PC-9 (cell line): ENCODE results near the gene PRKD3. TPM values are rescaled to one million over a fixed set of nuclear protein-coding genes. Genes with fewer than 3 reads are reported as not detected.

Experiments
- BruUV-seq: library from RNA; stranded (reverse); fragments of 400-500 nt; replicated peaks from 2 replicates; lab custom pipeline; 2021; lab: Mats Ljungman, UMichigan
- CTCF ChIA-PET: fragments of 300-600 bp; sonication (Branson Sonifier 250); formaldehyde crosslinking; loops from one replicate; lab custom pipeline; 2022; ENCODE audit warnings: antibody characterized with exemption; lab: Charles Lee
- POLR2A ChIA-PET: fragments of 300-600 bp; sonication (Branson Sonifier 250); formaldehyde crosslinking; loops from one replicate; lab custom pipeline; 2022; ENCODE audit warnings: antibody characterized with exemption; ENCODE audit not compliant: unreplicated experiment; lab: Charles Lee
- DNase-seq, 2 experiments: peaks; one replicate each; pipeline versions ENCODE4 v3.0.0 to v3.0.0-alpha.2; 2015 to 2022; ENCODE audit warnings: mixed read lengths in 1 of 2
- H2AFZ ChIP-seq: fragments of 200-600 bp; sonication (generic); 2 replicates; pipeline ENCODE4 v1.8.1; 2017; ENCODE audit warnings: antibody characterized with exemption
- H3F3A ChIP-seq: fragments of 200-600 bp; sonication (generic); 2 replicates; pipeline ENCODE4 v1.8.1; 2017; ENCODE audit warnings: antibody characterized with exemption, mild to moderate bottlenecking, low read depth; ENCODE audit not compliant: insufficient read depth
- H3K27ac ChIP-seq: fragments of 200-600 bp; sonication (generic); 2 replicates; pipeline ENCODE4 v1.6.1; 2016; ENCODE audit warnings: mixed run types
- H3K27me3 ChIP-seq: fragments of 200-600 bp; sonication (generic); 2 replicates; pipeline ENCODE4 v1.6.1; 2016; ENCODE audit warnings: low read depth, mixed run types; ENCODE audit not compliant: insufficient read depth
- H3K36me3 ChIP-seq: fragments of 200-600 bp; sonication (generic); 2 replicates; pipeline ENCODE4 v1.6.1; 2016; ENCODE audit warnings: low read depth, mixed run types
- H3K4me1 ChIP-seq: fragments of 200-600 bp; sonication (generic); replicated peaks from 2 replicates; pipeline ENCODE4 v1.6.1; 2016; ENCODE audit warnings: mixed run types; ENCODE audit not compliant: insufficient read depth
- H3K4me2 ChIP-seq: fragments of 200-600 bp; sonication (generic); 2 replicates; pipeline ENCODE4 v1.6.1; 2017; ENCODE audit warnings: mixed run types
- H3K4me3 ChIP-seq: fragments of 200-600 bp; sonication (generic); 2 replicates; pipeline ENCODE4 v1.6.1; 2016; ENCODE audit warnings: mixed run types
- H3K79me2 ChIP-seq: fragments of 200-600 bp; sonication (generic); 2 replicates; pipeline ENCODE4 v1.6.1; 2017; ENCODE audit warnings: low read depth, mixed run types
- H3K9me2 ChIP-seq: fragments of 200-600 bp; sonication (generic); 2 replicates; pipeline ENCODE4 v1.8.1; 2017; ENCODE audit warnings: mild to moderate bottlenecking; ENCODE audit not compliant: insufficient read depth
- H3K9me3 ChIP-seq: fragments of 200-600 bp; sonication (generic); 2 replicates; pipeline ENCODE4 v1.8.1; 2016; ENCODE audit warnings: low read depth; ENCODE audit not compliant: insufficient read depth
- H4K20me1 ChIP-seq: fragments of 200-600 bp; sonication (generic); 2 replicates; pipeline ENCODE4 v1.8.1; 2017; ENCODE audit not compliant: insufficient read depth
- EZH2 ChIP-seq: fragments of 200-600 bp; sonication (generic); IDR thresholded peaks from 2 replicates; pipeline ENCODE4 v1.8.0; 2017; ENCODE audit warnings: antibody characterized with exemption, low read depth
- intact Hi-C: fragments of 100-400 bp; cut with micrococcal nuclease; formaldehyde crosslinking; loops from one replicate; pipeline ENCODE4 v1.10.0; 2022; ENCODE audit not compliant: unreplicated experiment
- total RNA-seq: library from RNA; stranded (reverse); gene quantifications from 2 replicates; pipeline ENCODE4 v1.2.3, GENCODE V29; 2021
- TF ChIP-seq, protein P1 (sequence below): fragments of 200-600 bp; sonication (generic); conservative IDR thresholded peaks from 2 replicates; pipeline ENCODE4 v1.6.1; 2017; ENCODE audit warnings: mixed run types, antibody characterized with exemption, mild to moderate bottlenecking, moderate library complexity

Gene PRKD3
- total RNA-seq, 1 experiment from 2014 or later: 27.5 TPM

GRCh38 chr2:37365669-37366068 is 41.0 kb upstream of the PRKD3 start:
- H3F3A ChIP-seq: no peaks in the 10 kb centered on the region
- H3K4me1 ChIP-seq: peaks cover 17% of the 10 kb centered on the region
- BruUV-seq: no TSS peak
- H3K79me2 ChIP-seq: no peaks in the 10 kb centered on the region
- DNase-seq: peak; percentile 42 to 76
- no peaks in the 10 kb centered on the region for H3K27me3 ChIP-seq
- ChIA-PET CTCF (no interaction called here), POLR2A (no interaction called here)
- H3K9me2 ChIP-seq: no peaks in the 10 kb centered on the region
- H3K4me3 ChIP-seq: no peak overlapping the region
- no peak overlapping the region for H3K27ac ChIP-seq
- H3K9me3 ChIP-seq: no peaks in the 10 kb centered on the region
- no peak overlapping the region; the same call in 1 of the 2 replicates for H3K4me2 ChIP-seq
- intact Hi-C loops: no loop called here
- TF ChIP-seq, protein P1, sequence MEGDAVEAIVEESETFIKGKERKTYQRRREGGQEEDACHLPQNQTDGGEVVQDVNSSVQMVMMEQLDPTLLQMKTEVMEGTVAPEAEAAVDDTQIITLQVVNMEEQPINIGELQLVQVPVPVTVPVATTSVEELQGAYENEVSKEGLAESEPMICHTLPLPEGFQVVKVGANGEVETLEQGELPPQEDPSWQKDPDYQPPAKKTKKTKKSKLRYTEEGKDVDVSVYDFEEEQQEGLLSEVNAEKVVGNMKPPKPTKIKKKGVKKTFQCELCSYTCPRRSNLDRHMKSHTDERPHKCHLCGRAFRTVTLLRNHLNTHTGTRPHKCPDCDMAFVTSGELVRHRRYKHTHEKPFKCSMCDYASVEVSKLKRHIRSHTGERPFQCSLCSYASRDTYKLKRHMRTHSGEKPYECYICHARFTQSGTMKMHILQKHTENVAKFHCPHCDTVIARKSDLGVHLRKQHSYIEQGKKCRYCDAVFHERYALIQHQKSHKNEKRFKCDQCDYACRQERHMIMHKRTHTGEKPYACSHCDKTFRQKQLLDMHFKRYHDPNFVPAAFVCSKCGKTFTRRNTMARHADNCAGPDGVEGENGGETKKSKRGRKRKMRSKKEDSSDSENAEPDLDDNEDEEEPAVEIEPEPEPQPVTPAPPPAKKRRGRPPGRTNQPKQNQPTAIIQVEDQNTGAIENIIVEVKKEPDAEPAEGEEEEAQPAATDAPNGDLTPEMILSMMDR: no peak
- no peak for TF ChIP-seq EZH2
- no peak overlapping the region for H2AFZ ChIP-seq
- H3K36me3 ChIP-seq: no peaks in the 10 kb centered on the region
- no peaks in the 10 kb centered on the region for H4K20me1 ChIP-seq

DNA sequence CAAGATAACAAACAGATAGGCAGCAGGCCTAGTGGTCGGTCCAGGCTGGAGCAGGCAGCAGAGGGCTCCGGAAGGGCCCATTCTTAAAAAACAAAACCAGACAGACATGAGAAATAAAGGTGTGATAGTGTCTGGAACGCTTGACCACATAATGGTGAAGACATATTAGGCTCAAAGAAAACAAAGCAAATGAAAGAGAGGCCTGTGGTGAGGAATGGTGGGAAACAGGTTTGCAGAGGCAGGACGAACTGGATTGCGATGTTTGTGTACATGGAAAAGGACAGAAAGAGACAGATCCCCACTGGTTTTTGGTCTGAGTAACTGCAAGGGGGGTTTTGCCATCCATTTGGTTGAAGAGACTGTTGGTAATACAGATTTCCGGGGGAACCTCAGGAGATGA is 39.7 kb upstream of the PRKD3 start:
- Histone ChIP-seq H3K9me3 (no peaks in the 10 kb centered on the region), H3K79me2 (no peaks in the 10 kb centered on the region), H3K27ac (no peak overlapping the region), H3K4me3 (no peak overlapping the region), H3K36me3 (no peaks in the 10 kb centered on the region), H3F3A (no peaks in the 10 kb centered on the region), H3K27me3 (no peaks in the 10 kb centered on the region), H3K4me2 (no peak overlapping the region), H3K9me2 (no peaks in the 10 kb centered on the region), H2AFZ (no peak overlapping the region), H3K4me1 (peaks cover 17% of the 10 kb centered on the region), H4K20me1 (no peaks in the 10 kb centered on the region)
- CTCF ChIA-PET: no interaction called here
- POLR2A ChIA-PET: no interaction called here
- no peak for TF ChIP-seq EZH2
- TF ChIP-seq, protein P1: no peak
- no peak for DNase-seq
- no TSS peak for BruUV-seq
- intact Hi-C loops: no loop called here

- H3K27me3 ChIP-seq: no peaks in the 10 kb centered on the region
These were observed 37.5 kb upstream of the PRKD3 start for GRCh38 chr2:37361994-37362698.

More at GRCh38 chr2:37361994-37362698, 37.5 kb upstream of the PRKD3 start:
- no peaks in the 10 kb centered on the region for H4K20me1 ChIP-seq
- TF ChIP-seq EZH2: no peak
- TF ChIP-seq, protein P1: no peak
- H3K27ac ChIP-seq: no peak overlapping the region
- ChIA-PET CTCF (no interaction called here), POLR2A (interaction anchor here (0.7 kb wide), 1 partner anchor 106 kb away, joined by 3 read pairs; no protein-coding TSS in a partner anchor)
- no peak for DNase-seq
- H3K36me3 ChIP-seq: no peaks in the 10 kb centered on the region
- no peaks in the 10 kb centered on the region for H3K9me3 ChIP-seq
- H3K4me3 ChIP-seq: no peak overlapping the region
- H3K4me2 ChIP-seq: no peak overlapping the region
- intact Hi-C loops: no loop called here
- H3K79me2 ChIP-seq: no peaks in the 10 kb centered on the region
- no peak overlapping the region for H2AFZ ChIP-seq
- H3F3A ChIP-seq: no peaks in the 10 kb centered on the region
- peaks cover 17% of the 10 kb centered on the region for H3K4me1 ChIP-seq
- no TSS peak for BruUV-seq
- H3K9me2 ChIP-seq: no peaks in the 10 kb centered on the region
